Fibroblast of skin of left quadriceps (primary cell): ENCODE measurements around the gene LAMA4.

Source experiments
- DNase-seq, 2 experiments: peaks; one replicate each; pipeline ENCODE4 v3.0.0-alpha.2; 2013; ENCODE audit warnings: low read depth in 2 of 2

The LAMA4 gene

GRCh38 chr6:112253841-112254816, at the start of gene LAMA4:
Gene LAMA4, minus strand, starts transcription at chr6:112254567. Its CDS starts 417 bp downstream, at chr6:112254150.
- no peak for DNase-seq

GRCh38 chr6:112302142-112302705, 47.9 kb upstream of the LAMA4 start:
- no peak for DNase-seq

GRCh38 chr6:112300896-112301295, 46.5 kb upstream of the LAMA4 start:
- no peak for DNase-seq

GRCh38 chr6:112298816-112299281, 44.5 kb upstream of the LAMA4 start:
- DNase-seq, result peak; percentile 71 to 74

GRCh38 chr6:112298021-112298745, 43.8 kb upstream of the LAMA4 start:
- DNase-seq, result peak; percentile 53 to 58

- no peak for DNase-seq
Observed at GRCh38 chr6:112296694-112297093, 42.3 kb upstream of the LAMA4 start.

GRCh38 chr6:112296122-112296521, 41.8 kb upstream of the LAMA4 start:
- no peak for DNase-seq

GRCh38 chr6:112291161-112291762, 36.9 kb upstream of the LAMA4 start:
- no peak for DNase-seq

GRCh38 chr6:112289038-112289566, 34.7 kb upstream of the LAMA4 start:
- DNase-seq, result peak; percentile 87 to 90

- DNase-seq, result no peak
Observed at GRCh38 chr6:112288475-112288874, 34.1 kb upstream of the LAMA4 start.

- no peak for DNase-seq
Observed at GRCh38 chr6:112287577-112288225, 33.3 kb upstream of the LAMA4 start.

GRCh38 chr6:112286500-112287144, 32.3 kb upstream of the LAMA4 start:
- no peak for DNase-seq

- DNase-seq, result no peak
Observed at GRCh38 chr6:112286010-112286409, 31.6 kb upstream of the LAMA4 start.

GRCh38 chr6:112284603-112285002, 30.2 kb upstream of the LAMA4 start:
- DNase-seq, result no peak

GRCh38 chr6:112283621-112284020, 29.3 kb upstream of the LAMA4 start:
- DNase-seq, result no peak

- peak; percentile 82 to 88 for DNase-seq
Observed at GRCh38 chr6:112281821-112282615, 27.7 kb upstream of the LAMA4 start.

- no peak for DNase-seq
Observed at GRCh38 chr6:112279031-112279935, 24.9 kb upstream of the LAMA4 start.

- DNase-seq, result no peak
Observed at GRCh38 chr6:112275365-112275764, 21.0 kb upstream of the LAMA4 start.

- DNase-seq, result no peak
Observed at GRCh38 chr6:112274774-112275173, 20.4 kb upstream of the LAMA4 start.
